ENCODE measurements around the gene TPT1.
"Not testable (repeated sequence)": the region's sequence is repeated elsewhere in the genome, so short reads cannot be mapped to it uniquely, and the experiment has no call there.

Gene TPT1

DNA sequence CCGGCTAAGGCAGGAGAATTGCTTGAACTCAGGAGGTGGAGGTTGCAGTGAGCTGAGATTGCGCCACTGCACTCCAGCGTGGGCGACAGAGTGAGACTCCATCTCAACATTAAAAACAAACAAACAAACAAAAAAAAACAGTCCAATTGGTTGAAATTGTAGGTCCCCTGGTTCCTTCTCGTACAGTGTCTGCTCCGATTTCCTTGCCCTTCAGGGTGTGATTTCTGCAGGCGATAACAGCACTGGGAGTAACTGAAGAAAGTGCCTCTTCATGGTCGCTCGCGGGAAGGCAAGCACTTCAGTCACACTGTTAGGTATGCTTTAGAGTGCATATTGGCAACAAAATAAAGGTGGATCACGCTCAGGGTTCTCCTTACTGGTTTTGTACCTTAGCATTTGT is 39.7 kb downstream of the TPT1 start:
- no peak for DNase-seq (ENCODE audit: low read depth)

DNA sequence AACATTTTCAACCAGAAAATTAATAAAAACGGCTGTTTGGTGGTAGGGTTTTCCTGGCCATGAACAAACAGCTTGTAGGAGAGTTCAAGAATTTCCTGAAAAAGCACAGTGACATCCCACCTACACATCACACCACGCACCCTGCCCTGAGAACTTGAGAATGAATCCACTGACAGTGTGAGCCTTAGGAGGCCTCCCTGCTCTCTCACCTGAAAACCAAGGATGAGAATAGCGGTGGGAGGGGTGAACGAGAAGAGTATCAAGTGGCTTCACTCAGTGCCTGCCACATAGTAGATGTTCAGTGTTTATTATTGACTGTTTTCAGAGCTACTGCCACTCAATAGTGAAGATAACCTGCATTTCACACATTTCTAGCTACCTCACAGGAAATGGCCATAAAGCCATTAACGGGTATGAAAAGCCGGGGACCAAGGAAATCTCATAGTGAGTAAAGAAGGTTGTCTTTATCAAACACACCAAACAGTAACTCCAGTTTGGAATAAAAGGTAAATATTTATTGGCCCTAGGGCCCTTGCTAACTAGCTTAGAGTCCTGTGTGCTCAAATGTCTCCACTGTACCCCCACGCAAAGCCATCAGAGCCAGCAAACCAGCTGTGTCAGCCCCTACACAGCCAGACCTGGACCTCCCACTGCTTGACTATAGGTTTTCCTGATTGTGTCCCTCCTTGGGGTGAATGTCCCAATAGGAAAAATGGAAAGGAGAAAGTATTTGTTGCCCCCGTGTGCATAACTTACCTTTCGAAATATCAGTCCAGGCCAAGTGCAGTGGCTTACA is 40.6 kb downstream of the TPT1 start:
- no peak for DNase-seq (ENCODE audit: low read depth)

DNA sequence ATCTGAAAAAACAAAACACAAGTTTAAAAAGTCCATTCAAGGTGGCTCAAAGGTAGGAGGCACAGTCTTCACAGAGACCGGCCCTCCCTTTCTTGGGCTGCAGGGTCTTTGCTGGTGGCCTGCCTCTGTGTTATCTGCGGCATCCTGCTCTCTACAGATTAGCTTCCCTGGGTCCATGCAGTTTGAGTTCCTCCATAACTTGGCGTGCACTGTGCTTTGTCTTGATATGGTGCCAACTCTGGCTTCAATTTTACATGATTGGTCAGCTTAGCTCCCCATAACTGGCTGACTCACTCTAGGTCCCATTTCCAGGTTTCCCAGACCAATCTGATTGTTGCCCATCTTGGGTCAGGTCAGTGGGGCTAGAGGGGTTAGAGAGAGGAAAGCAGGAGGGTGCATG is 41.8 kb downstream of the TPT1 start:
- no peak for DNase-seq (ENCODE audit: low read depth)

DNA sequence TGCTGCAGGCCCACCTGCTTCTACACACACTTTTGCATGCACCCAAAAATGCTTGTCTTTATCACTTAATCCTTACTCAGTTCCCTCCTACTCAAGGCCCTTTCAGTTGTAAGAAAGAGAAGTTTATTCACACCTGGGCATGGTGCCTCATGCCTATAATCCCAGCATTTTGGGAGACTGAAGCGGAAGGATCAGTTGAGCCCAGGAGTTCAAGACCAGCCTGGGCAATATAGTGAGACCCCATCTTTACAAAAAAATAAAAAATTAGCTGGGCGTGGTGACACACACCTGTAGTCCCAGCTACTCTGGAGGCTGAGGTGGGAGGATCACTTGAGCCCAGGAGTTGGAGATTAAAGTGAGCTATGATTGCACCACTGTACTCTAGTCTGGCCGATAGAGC is 42.4 kb downstream of the TPT1 start:
- DNase-seq (ENCODE audit: low read depth) = not testable (repeated sequence)

DNA sequence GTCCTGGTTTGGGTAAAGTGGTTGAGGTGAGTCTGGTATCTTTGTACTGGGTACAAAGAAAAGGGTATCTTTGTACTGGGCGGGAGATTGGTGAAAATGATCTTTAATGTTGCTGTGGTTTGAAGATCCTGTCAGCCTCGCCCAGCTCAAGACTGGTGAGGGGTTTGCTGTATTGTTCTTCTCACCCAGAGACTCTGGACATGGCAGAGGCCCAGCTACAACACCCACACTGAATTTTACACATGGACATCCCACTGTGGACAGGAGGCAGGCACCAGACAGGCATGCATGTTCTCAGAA is 42.8 kb downstream of the TPT1 start:
- DNase-seq (ENCODE audit: low read depth) = no peak

DNA sequence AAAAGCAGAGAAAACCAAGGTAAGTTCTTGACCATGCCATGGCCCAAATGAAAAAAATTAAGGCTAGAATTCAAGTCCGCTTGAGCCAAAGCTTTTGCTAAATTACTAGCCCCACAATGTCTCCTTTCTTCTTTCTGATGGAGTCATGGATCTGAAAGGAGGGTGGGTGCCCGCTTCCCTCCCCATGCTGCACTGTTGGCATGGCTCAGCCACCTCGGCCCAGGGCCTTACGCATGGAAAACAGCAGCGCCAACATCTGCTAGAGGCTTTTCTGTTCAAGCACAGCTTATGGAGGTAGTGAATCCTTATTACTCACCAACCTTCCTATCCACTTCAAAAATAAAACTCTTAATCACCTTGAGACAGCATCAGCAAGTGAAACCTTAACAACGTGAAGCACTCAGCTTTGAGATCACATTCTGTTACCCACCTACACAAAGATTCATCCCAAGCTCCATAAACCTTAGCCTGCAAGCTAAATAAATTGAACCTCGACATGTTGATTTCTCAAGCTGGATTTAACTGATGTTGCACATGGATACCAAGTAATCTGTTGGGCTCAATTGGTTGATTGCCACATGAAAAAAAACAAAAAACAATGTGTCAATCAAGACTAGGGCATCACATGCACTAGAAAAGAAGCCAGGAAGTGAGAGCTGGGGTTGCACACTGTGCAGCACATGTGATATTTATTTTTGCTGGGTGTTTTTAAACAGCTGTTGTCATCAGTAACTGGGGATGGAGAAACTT is 43.4 kb downstream of the TPT1 start:
- no peak for DNase-seq (ENCODE audit: low read depth)

DNA sequence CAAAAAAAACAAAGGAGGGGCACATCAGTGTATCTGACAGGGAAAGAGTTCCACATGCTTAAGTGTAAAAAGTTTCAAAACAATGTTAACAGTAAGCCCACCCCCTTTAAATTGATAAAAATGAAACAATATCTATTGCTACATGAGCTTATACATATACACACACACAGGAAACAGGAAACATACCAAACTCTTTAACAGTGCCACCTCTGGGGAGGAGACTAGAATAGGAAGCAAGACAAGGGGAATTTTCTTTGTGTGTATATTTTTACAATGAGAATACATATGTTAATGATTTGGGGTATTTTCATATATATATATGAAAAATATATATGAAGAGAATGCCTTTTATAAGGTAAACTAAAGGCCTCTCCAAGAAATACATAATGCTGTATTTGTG is 44.7 kb downstream of the TPT1 start:
- no peak for DNase-seq (ENCODE audit: low read depth)

DNA sequence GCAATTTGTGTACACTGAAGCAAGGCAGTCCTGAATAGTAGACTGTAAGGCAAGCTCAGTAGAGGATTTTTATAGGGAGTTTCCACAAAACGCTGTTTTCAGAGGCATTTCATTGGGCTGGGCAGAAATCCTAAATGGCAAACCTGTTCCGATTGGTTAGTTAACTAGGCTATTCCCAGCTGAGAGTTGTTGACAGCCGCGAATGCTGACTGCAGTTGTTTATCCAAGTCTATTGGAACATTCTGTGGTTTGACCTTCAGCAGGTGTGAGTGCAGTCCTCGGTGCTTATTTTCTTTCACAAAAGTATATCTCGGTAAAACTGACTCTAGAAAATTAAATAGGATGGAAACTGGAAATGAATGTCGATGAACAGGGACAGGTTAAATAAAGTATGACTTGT is 45.4 kb downstream of the TPT1 start:
- DNase-seq (ENCODE audit: low read depth) = no peak

DNA sequence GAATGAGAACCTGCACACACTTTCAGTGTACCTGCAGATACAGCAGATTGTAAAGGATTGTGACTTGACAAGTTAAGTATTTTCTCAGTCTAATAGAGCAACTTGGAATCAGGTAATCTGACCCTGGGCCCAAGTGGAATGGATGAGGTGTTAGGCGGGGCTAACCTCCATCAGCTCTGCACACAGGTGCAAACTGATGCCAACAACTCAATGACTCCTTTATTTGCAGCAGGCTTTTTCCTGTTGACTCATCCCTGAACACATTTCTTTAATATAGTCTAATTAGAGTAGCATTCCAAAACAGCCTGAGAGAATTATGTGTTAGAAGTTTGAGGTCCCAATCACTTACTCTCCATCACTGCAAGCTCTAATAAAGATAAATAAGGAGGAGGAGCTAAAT is 48.8 kb downstream of the TPT1 start:
- no peak for DNase-seq (ENCODE audit: low read depth)

DNA sequence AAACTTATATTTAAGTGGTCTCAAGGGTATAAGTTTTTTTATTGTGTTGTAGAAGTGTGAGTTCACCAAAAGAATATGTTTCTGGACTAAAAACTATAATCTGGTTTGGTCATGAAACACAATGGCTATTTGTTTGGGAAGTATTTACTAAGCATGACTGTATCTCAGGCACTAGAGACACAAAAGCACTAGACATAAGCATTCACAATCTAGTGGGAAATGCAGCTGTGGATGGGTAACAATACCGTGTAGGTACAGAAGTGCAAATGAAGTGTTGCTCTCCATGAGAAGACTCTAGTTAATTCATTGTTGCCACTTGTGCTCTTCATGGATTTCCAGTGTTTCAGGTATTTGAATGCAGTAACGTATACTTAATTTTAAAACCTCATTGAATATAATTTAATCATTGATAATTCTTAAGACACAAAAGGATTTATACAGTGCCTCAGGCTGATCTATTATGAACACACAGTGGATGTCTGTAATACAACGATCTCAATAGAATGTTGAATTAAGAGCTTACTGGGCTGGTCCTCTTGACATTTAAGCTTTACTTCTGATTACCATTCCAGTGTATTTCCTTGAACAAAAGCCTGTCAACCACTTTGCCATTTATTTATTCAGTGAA is 50.9 kb downstream of the TPT1 start:
- DNase-seq (ENCODE audit: low read depth) = no peak
